K562 (cell line): ENCODE measurements around the gene SLC25A1. TPM values are rescaled to one million over a fixed set of nuclear protein-coding genes. Genes with fewer than 3 reads are reported as not detected.

Source experiments
- BDP1 ChIP-seq: IDR thresholded peaks from 3 replicates; pipeline ENCODE4 v1.6.1; 2011; ENCODE audit not compliant: insufficient read length, insufficient read depth
- BRD9 ChIP-seq: fragments of 450-650 bp; IDR thresholded peaks from 2 replicates; pipeline ENCODE4 v1.6.1; 2018; ENCODE audit warnings: low read depth; ENCODE audit not compliant: partially characterized antibody
- ETV6 ChIP-seq, 3 experiments: fragments of 150-350 bp in 1 of 3; sonication (generic) in 1 of 3; formaldehyde crosslinking in 1 of 3; IDR thresholded peaks; 2 replicates each; pipeline versions ENCODE4 v1.6.1 to v1.8.0; 2014 to 2022; ENCODE audit warnings: borderline replicate concordance in 2 of 3, low read depth in 2 of 3, antibody characterized with exemption in 1 of 3, low read length in 1 of 3, mild to moderate bottlenecking in 1 of 3, missing genetic modification reagents in 1 of 3
- FOXP1 ChIP-seq: sonication (generic); formaldehyde crosslinking; IDR thresholded peaks from 2 replicates; pipeline ENCODE4 v1.8.0; 2022; ENCODE audit warnings: mild to moderate bottlenecking, missing genetic modification reagents
- FUS ChIP-seq: fragments of 200-400 bp; formaldehyde crosslinking; optimal IDR thresholded peaks from 2 replicates; pipeline ENCODE3; 2017; ENCODE audit warnings: low read depth, low read length
- HLTF ChIP-seq: fragments of 450-650 bp; IDR thresholded peaks from 2 replicates; pipeline ENCODE4 v1.6.1; 2016
- NFRKB ChIP-seq: fragments of 450-650 bp; IDR thresholded peaks from 2 replicates; pipeline ENCODE4 v1.6.1; 2016; ENCODE audit warnings: low read depth
- POLR2G ChIP-seq: fragments of 200-400 bp; formaldehyde crosslinking; IDR thresholded peaks from 2 replicates; pipeline ENCODE4 v1.6.1; 2017; ENCODE audit warnings: low read depth, mild to moderate bottlenecking, antibody characterized with exemption, low read length, moderate library complexity
- POLR2H ChIP-seq: IDR thresholded peaks from 2 replicates; pipeline ENCODE4 v1.6.1; 2016; ENCODE audit warnings: missing genetic modification characterization, low read depth, mild to moderate bottlenecking, control low read depth, missing compliant biosample characterization, moderate library complexity
- PRPF4 ChIP-seq: fragments of 200-400 bp; formaldehyde crosslinking; IDR thresholded peaks from one replicate; pipeline ENCODE4 v1.6.1; 2017; ENCODE audit warnings: low read length, low read depth, mild to moderate bottlenecking; ENCODE audit not compliant: insufficient read depth, poor library complexity, severe bottlenecking
- RBFOX2 ChIP-seq: fragments of 200-400 bp; formaldehyde crosslinking; IDR thresholded peaks from 2 replicates; pipeline ENCODE4 v1.6.1; 2017; ENCODE audit warnings: low read depth, mild to moderate bottlenecking, low read length, moderate library complexity
- RCOR1 ChIP-seq, 2 experiments: IDR thresholded peaks; 2 replicates each; pipeline ENCODE4 v1.6.1; 2012; ENCODE audit warnings: low read depth in 2 of 2, low read length in 2 of 2, borderline replicate concordance in 1 of 2, improper control_type of control experiment in 1 of 2
- RUNX1 ChIP-seq: sonication (generic); IDR thresholded peaks from 2 replicates; pipeline ENCODE4 v1.6.1; 2016; ENCODE audit warnings: antibody characterized with exemption, low read depth
- SRF ChIP-seq, 2 experiments: fragments of 250-450, 450-650 bp in 1 of 2; sonication (Bioruptor Pico) in 1 of 2; sonication (generic) in 1 of 2; formaldehyde crosslinking; IDR thresholded peaks; 2 replicates each; pipeline versions ENCODE4 v1.5.0 to v1.5.1; 2020 to 2022; ENCODE audit warnings: mild to moderate bottlenecking in 1 of 2, missing genetic modification reagents in 1 of 2
- SRSF7 ChIP-seq: fragments of 200-400 bp; formaldehyde crosslinking; optimal IDR thresholded peaks from 2 replicates; pipeline ENCODE3; 2017; ENCODE audit warnings: mild to moderate bottlenecking, low read depth, low read length
- TGIF2 ChIP-seq: sonication (generic); formaldehyde crosslinking; IDR thresholded peaks from 2 replicates; pipeline ENCODE4 v1.8.1; 2022; ENCODE audit warnings: mild to moderate bottlenecking, missing genetic modification reagents, moderate library complexity
- ZNF165 ChIP-seq: fragments of 250-450 bp; sonication (Bioruptor Pico); IDR thresholded peaks from 2 replicates; pipeline ENCODE4 v1.4.0; 2020; ENCODE audit warnings: borderline replicate concordance
- polyA plus RNA-seq, 8 experiments: library from polyadenylated mRNA; depleted of rRNA in 4 of 8; stranded (reverse) in 5 of 8; unstranded in 3 of 8; fragments of >200 nt; fragmentation: Nextera tagmentation in 2 of 8; fragmentation: Illumina TruSeq in 1 of 8; extraction: Ambion mirVana in 2 of 8; extraction: Trizol in 1 of 8; gene quantifications; 2 replicates each; pipeline versions ENCODE4 v1.2.1 to v1.2.3, GENCODE V29; 2011 to 2014; ENCODE audit warnings: inconsistent platforms in 1 of 8, missing spikeins in 1 of 8
- total RNA-seq, 7 experiments: library from RNA; depleted of rRNA in 6 of 7; stranded (reverse); fragments of >200 nt in 6 of 7; fragmentation: Illumina TruSeq in 2 of 7; extraction: Trizol in 2 of 7; gene quantifications; 2 replicates each; pipeline versions ENCODE4 v1.2.1 to v1.2.3, GENCODE V29; 2011 to 2021; ENCODE audit warnings: low replicate concordance in 1 of 7
- TF ChIP-seq, protein P1 (sequence below), 3 experiments: fragments of 200-800 bp in 1 of 3; fragments of 250-450 bp in 1 of 3; fragments of 450-650 bp in 1 of 3; sonication (Bioruptor Pico) in 1 of 3; sonication (Bioruptor generic) in 1 of 3; formaldehyde crosslinking in 1 of 3; IDR thresholded peaks; 2 replicates each; pipeline versions ENCODE4 v1.6.1 to v1.8.0; 2016 to 2022; ENCODE audit warnings: mild to moderate bottlenecking in 2 of 3, missing genetic modification characterization in 2 of 3, missing compliant biosample characterization in 1 of 3, moderate library complexity in 1 of 3
- TF ChIP-seq, protein P2 (sequence below): fragments of 250-450 bp; sonication (Bioruptor Pico); IDR thresholded peaks from 2 replicates; pipeline ENCODE4 v1.5.0; 2022; ENCODE audit warnings: mild to moderate bottlenecking
- TF ChIP-seq, protein P3 (sequence below): sonication (generic); formaldehyde crosslinking; IDR thresholded peaks from 2 replicates; pipeline ENCODE4 v1.8.0; 2022; ENCODE audit warnings: missing genetic modification reagents, mild to moderate bottlenecking, moderate library complexity, borderline replicate concordance

The SLC25A1 gene
- total and polyA plus RNA-seq, 9 of the 15 experiments (the other 6 are each of a cell fraction or from before 2014, with no cell fraction given) = 11.0 to 408 (median 110) TPM

DNA sequence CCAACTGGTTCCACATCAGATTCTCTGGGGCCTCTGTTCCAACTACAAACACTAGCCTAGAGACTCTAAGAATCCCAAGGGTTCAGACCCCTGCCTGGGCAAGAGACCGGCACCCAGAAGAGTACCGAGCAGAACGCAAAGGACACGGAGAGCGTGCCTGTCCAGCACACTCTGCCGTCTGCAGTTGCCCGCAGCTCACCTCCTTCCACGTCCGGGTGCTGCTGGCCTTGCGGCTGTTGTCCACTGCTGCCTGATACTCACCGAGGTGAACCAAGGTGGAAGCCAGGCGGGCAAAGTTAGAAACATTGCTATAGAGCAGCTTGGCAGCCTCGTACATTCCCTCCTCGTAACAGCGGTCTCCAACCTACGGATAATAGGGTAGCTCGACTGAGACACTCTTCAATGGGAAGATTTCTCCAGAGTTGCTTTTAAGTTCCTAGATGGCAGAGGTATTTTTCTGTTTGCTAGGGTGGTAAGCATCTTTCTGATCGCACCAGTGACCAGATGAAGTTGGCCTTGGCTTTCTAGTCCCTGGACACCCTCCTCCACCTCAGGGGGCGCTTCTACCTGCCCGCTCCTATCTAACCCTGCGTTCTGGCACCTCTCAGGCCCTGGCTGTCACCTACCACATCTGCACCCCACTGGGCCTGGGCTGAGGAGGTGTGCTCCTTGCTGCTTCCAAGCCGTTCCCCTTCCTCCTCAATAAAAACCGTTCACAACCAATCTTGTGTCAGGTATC, 22.8 kb upstream of the SLC25A1 start (continued):
- TF ChIP-seq, protein P1, sequence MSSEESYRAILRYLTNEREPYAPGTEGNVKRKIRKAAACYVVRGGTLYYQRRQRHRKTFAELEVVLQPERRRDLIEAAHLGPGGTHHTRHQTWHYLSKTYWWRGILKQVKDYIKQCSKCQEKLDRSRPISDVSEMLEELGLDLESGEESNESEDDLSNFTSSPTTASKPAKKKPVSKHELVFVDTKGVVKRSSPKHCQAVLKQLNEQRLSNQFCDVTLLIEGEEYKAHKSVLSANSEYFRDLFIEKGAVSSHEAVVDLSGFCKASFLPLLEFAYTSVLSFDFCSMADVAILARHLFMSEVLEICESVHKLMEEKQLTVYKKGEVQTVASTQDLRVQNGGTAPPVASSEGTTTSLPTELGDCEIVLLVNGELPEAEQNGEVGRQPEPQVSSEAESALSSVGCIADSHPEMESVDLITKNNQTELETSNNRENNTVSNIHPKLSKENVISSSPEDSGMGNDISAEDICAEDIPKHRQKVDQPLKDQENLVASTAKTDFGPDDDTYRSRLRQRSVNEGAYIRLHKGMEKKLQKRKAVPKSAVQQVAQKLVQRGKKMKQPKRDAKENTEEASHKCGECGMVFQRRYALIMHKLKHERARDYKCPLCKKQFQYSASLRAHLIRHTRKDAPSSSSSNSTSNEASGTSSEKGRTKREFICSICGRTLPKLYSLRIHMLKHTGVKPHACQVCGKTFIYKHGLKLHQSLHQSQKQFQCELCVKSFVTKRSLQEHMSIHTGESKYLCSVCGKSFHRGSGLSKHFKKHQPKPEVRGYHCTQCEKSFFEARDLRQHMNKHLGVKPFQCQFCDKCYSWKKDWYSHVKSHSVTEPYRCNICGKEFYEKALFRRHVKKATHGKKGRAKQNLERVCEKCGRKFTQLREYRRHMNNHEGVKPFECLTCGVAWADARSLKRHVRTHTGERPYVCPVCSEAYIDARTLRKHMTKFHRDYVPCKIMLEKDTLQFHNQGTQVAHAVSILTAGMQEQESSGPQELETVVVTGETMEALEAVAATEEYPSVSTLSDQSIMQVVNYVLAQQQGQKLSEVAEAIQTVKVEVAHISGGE (CRISPR knock-in tag; IDR thresholded peaks at IDR 0.05) = no peak
- TF ChIP-seq POLR2G (no peak), SRF (CRISPR knock-in tag; IDR thresholded peaks at IDR 0.05) (no peak), ZNF165 (CRISPR knock-in tag) (peak; percentile 62; the same call in 1 of the 2 replicates), BRD9 (no peak), FUS (no peak), SRSF7 (no peak), BDP1 (no peak), ETV6 (IDR thresholded peaks at IDR 0.05; ENCODE audit: borderline replicate concordance in 1 of 2, low read depth in 2 of 2, low read length in 1 of 2) (peak in 1 of 2 experiments; percentile 25; a peak in 1 of 4 replicates), ETV6 (CRISPR knock-in tag; IDR thresholded peaks at IDR 0.05; ENCODE audit: borderline replicate concordance) (no peak), HLTF (no peak), RBFOX2 (0 out of 2 replicates have a peak, but pooled peaks have one; percentile 24), NFRKB (peak; percentile 8; the same call in 1 of the 2 replicates), PRPF4 (no peak), TGIF2 (CRISPR knock-in tag) (no peak), POLR2H (tag) (no peak), RUNX1 (no peak; the same call in 1 of the 2 replicates), FOXP1 (CRISPR knock-in tag) (no peak; the same call in 1 of the 2 replicates), RCOR1 (IDR thresholded peaks at IDR 0.05; ENCODE audit: borderline replicate concordance in 1 of 2, low read depth in 2 of 2, low read length in 2 of 2) (no peak)
- TF ChIP-seq, protein P2, sequence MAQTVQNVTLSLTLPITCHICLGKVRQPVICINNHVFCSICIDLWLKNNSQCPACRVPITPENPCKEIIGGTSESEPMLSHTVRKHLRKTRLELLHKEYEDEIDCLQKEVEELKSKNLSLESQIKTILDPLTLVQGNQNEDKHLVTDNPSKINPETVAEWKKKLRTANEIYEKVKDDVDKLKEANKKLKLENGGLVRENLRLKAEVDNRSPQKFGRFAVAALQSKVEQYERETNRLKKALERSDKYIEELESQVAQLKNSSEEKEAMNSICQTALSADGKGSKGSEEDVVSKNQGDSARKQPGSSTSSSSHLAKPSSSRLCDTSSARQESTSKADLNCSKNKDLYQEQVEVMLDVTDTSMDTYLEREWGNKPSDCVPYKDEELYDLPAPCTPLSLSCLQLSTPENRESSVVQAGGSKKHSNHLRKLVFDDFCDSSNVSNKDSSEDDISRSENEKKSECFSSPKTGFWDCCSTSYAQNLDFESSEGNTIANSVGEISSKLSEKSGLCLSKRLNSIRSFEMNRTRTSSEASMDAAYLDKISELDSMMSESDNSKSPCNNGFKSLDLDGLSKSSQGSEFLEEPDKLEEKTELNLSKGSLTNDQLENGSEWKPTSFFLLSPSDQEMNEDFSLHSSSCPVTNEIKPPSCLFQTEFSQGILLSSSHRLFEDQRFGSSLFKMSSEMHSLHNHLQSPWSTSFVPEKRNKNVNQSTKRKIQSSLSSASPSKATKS = 0 out of 2 replicates have a peak, but pooled peaks have one; percentile 4
- TF ChIP-seq, protein P3, sequence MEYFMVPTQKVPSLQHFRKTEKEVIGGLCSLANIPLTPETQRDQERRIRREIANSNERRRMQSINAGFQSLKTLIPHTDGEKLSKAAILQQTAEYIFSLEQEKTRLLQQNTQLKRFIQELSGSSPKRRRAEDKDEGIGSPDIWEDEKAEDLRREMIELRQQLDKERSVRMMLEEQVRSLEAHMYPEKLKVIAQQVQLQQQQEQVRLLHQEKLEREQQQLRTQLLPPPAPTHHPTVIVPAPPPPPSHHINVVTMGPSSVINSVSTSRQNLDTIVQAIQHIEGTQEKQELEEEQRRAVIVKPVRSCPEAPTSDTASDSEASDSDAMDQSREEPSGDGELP (CRISPR knock-in tag) = no peak
